ENCODE data around the gene TTC21B.

The TTC21B gene

DNA sequence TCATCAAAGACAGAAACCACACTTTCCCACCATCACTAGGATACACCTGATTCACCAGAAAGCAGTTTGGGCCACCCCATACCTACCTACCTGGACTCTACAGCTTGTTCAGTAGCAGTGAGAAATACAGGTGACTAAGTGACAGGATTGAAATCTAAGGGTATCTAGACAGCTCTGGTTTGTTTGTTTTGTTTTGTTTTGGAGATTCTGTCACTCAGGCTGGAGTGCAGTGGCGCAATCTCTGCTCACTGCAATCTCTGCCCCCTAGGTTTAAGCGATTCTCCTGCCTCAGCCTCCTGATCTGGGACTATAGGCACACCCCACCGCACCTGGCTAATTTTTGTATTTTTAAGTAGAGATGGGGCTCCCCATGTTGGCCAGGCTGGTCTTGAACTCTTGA is 3.1 kb downstream of the TTC21B start:
- peaks cover 13% of the 10 kb centered on the region for H3K4me1 ChIP-seq (ENCODE audit: low read length)
- no peak overlapping the region for H3K27ac ChIP-seq (ENCODE audit: low read length)
- H3F3A ChIP-seq (ENCODE audit: insufficient read depth, low read length) = 0 out of 2 replicates have a peak, but pooled peaks cover 5% of the 10 kb centered on the region
- no peaks in the 10 kb centered on the region for H3K27me3 ChIP-seq (replicated peaks; ENCODE audit: insufficient read depth, low read length)
- no peak overlapping the region for H3K9ac ChIP-seq (ENCODE audit: low read length)
- H3K4me2 ChIP-seq (ENCODE audit: low read depth, low read length) = no peak overlapping the region
- H3K4me3 ChIP-seq (ENCODE audit: low read length) = no peak overlapping the region
- DNase-seq = no peak
- H4K20me1 ChIP-seq (ENCODE audit: insufficient read depth, low read length) = no peaks in the 10 kb centered on the region
- peaks cover 32% of the 10 kb centered on the region for H3K79me2 ChIP-seq (ENCODE audit: low read length)
- H3K36me3 ChIP-seq (replicated peaks; ENCODE audit: insufficient read depth, low read length) = no peaks in the 10 kb centered on the region
- no peaks in the 10 kb centered on the region for H3K9me2 ChIP-seq (replicated peaks; ENCODE audit: insufficient read depth, low read length)
- H2AFZ ChIP-seq (ENCODE audit: low read length) = no peak overlapping the region
- H3K9me3 ChIP-seq (replicated peaks; ENCODE audit: insufficient read depth, low read length) = no peaks in the 10 kb centered on the region
- no peak for TF ChIP-seq CTCF (IDR thresholded peaks at IDR 0.05; ENCODE audit: low read length)
- no peak for TF ChIP-seq EZH2phosphoT487 (IDR thresholded peaks at IDR 0.05; ENCODE audit: low read length)
- TF ChIP-seq EZH2 (optimal IDR thresholded peaks at IDR 0.05; ENCODE audit: low read depth, low read length) = no peak

- no peaks in the 10 kb centered on the region; the same call in 1 of the 2 replicates for H3K36me3 ChIP-seq (replicated peaks; ENCODE audit: insufficient read depth, low read length)
- H4K20me1 ChIP-seq (ENCODE audit: insufficient read depth, low read length) = no peaks in the 10 kb centered on the region
- H3K79me2 ChIP-seq (ENCODE audit: low read length) = no peaks in the 10 kb centered on the region
- H3K4me1 ChIP-seq (ENCODE audit: low read length) = no peaks in the 10 kb centered on the region
- no peak overlapping the region for H3K4me2 ChIP-seq (ENCODE audit: low read depth, low read length)
- no peaks in the 10 kb centered on the region for H3K9me3 ChIP-seq (replicated peaks; ENCODE audit: insufficient read depth, low read length)
- no peak overlapping the region for H2AFZ ChIP-seq (ENCODE audit: low read length)
- no peaks in the 10 kb centered on the region for H3F3A ChIP-seq (ENCODE audit: insufficient read depth, low read length)
- DNase-seq = no peak
- no peak overlapping the region for H3K4me3 ChIP-seq (ENCODE audit: low read length)
- H3K27ac ChIP-seq (ENCODE audit: low read length) = no peak overlapping the region
- no peaks in the 10 kb centered on the region for H3K9me2 ChIP-seq (replicated peaks; ENCODE audit: insufficient read depth, low read length)
- TF ChIP-seq EZH2phosphoT487 (IDR thresholded peaks at IDR 0.05; ENCODE audit: low read length) (no peak), CTCF (IDR thresholded peaks at IDR 0.05; ENCODE audit: low read length) (no peak), EZH2 (optimal IDR thresholded peaks at IDR 0.05; ENCODE audit: low read depth, low read length) (no peak)
- no peaks in the 10 kb centered on the region for H3K27me3 ChIP-seq (replicated peaks; ENCODE audit: insufficient read depth, low read length)
- no peak overlapping the region for H3K9ac ChIP-seq (ENCODE audit: low read length)
Observed at GRCh38 chr2:165941827-165942226, 11.7 kb downstream of the TTC21B start.

- H3K9me2 ChIP-seq (replicated peaks; ENCODE audit: insufficient read depth, low read length) = no peaks in the 10 kb centered on the region
- H3K4me1 ChIP-seq (ENCODE audit: low read length) = no peaks in the 10 kb centered on the region
- no peak overlapping the region for H3K9ac ChIP-seq (ENCODE audit: low read length)
- no peaks in the 10 kb centered on the region for H4K20me1 ChIP-seq (ENCODE audit: insufficient read depth, low read length)
- no peak for DNase-seq
- H2AFZ ChIP-seq (ENCODE audit: low read length) = no peak overlapping the region
- H3K9me3 ChIP-seq (replicated peaks; ENCODE audit: insufficient read depth, low read length) = no peaks in the 10 kb centered on the region
- H3K27ac ChIP-seq (ENCODE audit: low read length) = no peak overlapping the region
- H3K4me3 ChIP-seq (ENCODE audit: low read length) = no peak overlapping the region
- no peaks in the 10 kb centered on the region for H3K79me2 ChIP-seq (ENCODE audit: low read length)
- no peaks in the 10 kb centered on the region for H3F3A ChIP-seq (ENCODE audit: insufficient read depth, low read length)
- H3K27me3 ChIP-seq (replicated peaks; ENCODE audit: insufficient read depth, low read length) = no peaks in the 10 kb centered on the region
- no peak overlapping the region for H3K4me2 ChIP-seq (ENCODE audit: low read depth, low read length)
- no peaks in the 10 kb centered on the region; the same call in 1 of the 2 replicates for H3K36me3 ChIP-seq (replicated peaks; ENCODE audit: insufficient read depth, low read length)
- no peak for TF ChIP-seq CTCF (IDR thresholded peaks at IDR 0.05; ENCODE audit: low read length)
- TF ChIP-seq EZH2 (optimal IDR thresholded peaks at IDR 0.05; ENCODE audit: low read depth, low read length) = no peak
- TF ChIP-seq EZH2phosphoT487 (IDR thresholded peaks at IDR 0.05; ENCODE audit: low read length) = no peak
Observed at GRCh38 chr2:165938237-165938636, 15.3 kb downstream of the TTC21B start.
